HUES64 (cell line): ENCODE results near the gene BDP1.
A peak's percentile ranks its signal among the peaks of the same experiment; 100 is the strongest.
"Not testable (repeated sequence)": the region's sequence is repeated elsewhere in the genome, so short reads cannot be mapped to it uniquely, and the experiment has no call there.

Experiments used
- H3K27ac ChIP-seq: 2 replicates; pipeline ENCODE4 v1.7.0; 2013; ENCODE audit warnings: low read depth, low read length, inconsistent platforms
- H3K27me3 ChIP-seq: 2 replicates; pipeline ENCODE4 v1.6.1; 2013; ENCODE audit warnings: mild to moderate bottlenecking, low read length; ENCODE audit not compliant: insufficient read depth
- H3K36me3 ChIP-seq: 2 replicates; pipeline ENCODE4 v1.6.1; 2013; ENCODE audit warnings: mild to moderate bottlenecking, low read length; ENCODE audit not compliant: insufficient read depth
- H3K4me1 ChIP-seq: 2 replicates; pipeline ENCODE4 v1.6.1; 2013; ENCODE audit warnings: mild to moderate bottlenecking, low read length, moderate library complexity; ENCODE audit not compliant: insufficient read depth
- H3K4me3 ChIP-seq: 2 replicates; pipeline ENCODE4 v1.5.1; 2013; ENCODE audit warnings: mild to moderate bottlenecking, low read length, moderate library complexity
- H3K9ac ChIP-seq: 2 replicates; pipeline ENCODE4 v1.6.1; 2013; ENCODE audit warnings: mild to moderate bottlenecking, low read depth, low read length
- H3K9me3 ChIP-seq: 2 replicates; pipeline ENCODE4 v1.6.1; 2013; ENCODE audit warnings: low read depth, low read length; ENCODE audit not compliant: insufficient read depth
- WGBS: fragments of 150-250, 120-280 bp; methylation state at CpG from one replicate; pipeline ENCODE4 v1.1.7; 2013; ENCODE audit warnings: missing lambda C conversion rate; 5-methylcytosine and 5-hydroxymethylcytosine counted together

The BDP1 gene

DNA sequence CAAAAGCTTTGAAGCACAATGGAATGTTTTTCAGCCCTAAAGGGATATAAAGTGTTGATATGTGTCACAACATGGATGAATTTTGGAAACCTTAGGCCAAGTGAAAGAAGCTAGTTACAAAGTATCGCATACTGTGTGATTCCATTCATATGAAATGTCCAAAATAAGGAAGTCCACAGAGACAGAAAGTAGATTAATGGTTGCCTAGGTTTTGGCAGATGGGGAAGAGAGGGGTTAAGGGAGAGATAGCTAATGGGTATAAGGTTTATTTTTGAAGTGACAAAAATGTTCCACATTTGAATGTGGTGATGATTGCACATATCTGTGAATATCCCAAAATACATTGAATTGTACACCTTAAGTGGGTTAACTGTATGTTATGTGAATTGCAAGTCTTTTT is 74.2 kb downstream of the BDP1 start:
- WGBS, result 100% methylated on average over 1 of the region's 1 CpG
- no peak overlapping the region for H3K9ac ChIP-seq
- H3K4me3 ChIP-seq, result no peak overlapping the region
- peaks cover 53% of the 10 kb centered on the region for H3K36me3 ChIP-seq
- H3K27me3 ChIP-seq, result no peaks in the 10 kb centered on the region
- H3K27ac ChIP-seq, result no peak overlapping the region
- no peaks in the 10 kb centered on the region for H3K9me3 ChIP-seq
- no peaks in the 10 kb centered on the region for H3K4me1 ChIP-seq

DNA sequence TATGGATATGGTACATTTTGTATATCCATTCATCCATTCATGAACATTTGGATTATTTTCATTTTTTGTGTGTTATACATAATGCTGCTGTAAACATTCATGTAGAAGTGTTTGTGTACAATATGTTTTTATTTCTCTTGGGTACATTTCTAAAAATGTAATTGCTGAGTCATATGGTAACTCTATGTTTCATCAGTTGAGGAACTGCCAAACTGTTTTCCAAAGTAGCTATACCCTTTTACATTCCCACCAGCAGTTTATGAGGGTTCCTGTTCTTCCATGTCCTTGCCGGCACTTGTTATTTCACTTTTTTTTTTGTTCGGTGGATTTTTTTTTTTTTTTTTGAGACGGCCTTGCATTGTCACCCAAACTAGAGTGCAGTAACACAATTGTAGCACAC is 77.7 kb downstream of the BDP1 start:
- Histone ChIP-seq H3K4me3 (no peak overlapping the region), H3K27ac (no peak overlapping the region), H3K9ac (no peak overlapping the region), H3K4me1 (no peaks in the 10 kb centered on the region), H3K27me3 (no peaks in the 10 kb centered on the region), H3K36me3 (peaks cover 68% of the 10 kb centered on the region), H3K9me3 (no peaks in the 10 kb centered on the region)
- WGBS, result 96% methylated on average over 3 of the region's 3 CpGs

DNA sequence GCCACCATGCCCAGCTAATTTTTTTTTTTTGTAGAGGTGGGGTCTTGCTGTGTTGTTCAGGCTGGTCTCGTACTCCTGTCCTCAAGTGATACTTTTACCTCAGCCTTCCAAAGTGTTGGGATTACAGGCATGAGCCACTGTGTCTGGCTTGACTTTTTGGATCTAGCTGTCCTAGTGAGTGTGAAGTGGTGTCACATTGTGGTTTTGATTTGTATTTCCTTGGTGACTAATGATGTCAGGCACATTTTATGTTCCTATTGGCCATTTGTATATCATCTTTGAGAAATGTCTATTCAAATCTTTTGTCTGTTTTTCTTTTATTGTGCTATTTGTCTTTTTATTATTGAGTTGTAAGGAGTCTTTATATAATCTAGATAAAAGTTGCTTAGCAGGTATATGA is 78.2 kb downstream of the BDP1 start:
- Histone ChIP-seq H3K4me1 (no peaks in the 10 kb centered on the region), H3K27me3 (no peaks in the 10 kb centered on the region), H3K27ac (no peak overlapping the region), H3K36me3 (peaks cover 69% of the 10 kb centered on the region), H3K9ac (no peak overlapping the region), H3K4me3 (no peak overlapping the region), H3K9me3 (no peaks in the 10 kb centered on the region)
- WGBS, result 92% methylated on average over 1 of the region's 1 CpG

DNA sequence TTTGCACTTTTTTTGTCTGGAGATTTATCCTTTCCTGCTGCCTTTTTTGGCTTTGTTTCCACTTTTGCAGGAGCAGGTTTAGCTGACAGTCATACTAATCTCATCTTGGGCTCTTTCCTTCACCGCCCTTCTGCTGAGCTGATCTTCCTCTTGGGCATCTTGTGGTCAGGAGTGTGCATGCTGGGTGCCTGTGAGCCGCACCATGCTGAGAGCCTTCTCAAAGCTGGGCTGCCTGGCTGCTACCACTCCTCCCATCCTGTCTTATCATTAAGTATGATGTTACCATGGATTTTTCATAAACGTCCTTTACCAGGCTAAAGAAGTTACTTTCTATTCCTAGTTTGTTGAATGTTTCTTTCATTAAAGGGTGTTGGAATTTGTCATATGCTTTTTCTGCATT is 82.2 kb downstream of the BDP1 start:
- WGBS, result 96% methylated on average over 2 of the region's 3 CpGs
- H3K4me3 ChIP-seq, result no peak overlapping the region
- H3K27me3 ChIP-seq, result no peaks in the 10 kb centered on the region
- H3K9ac ChIP-seq, result no peak overlapping the region
- H3K36me3 ChIP-seq, result peaks cover 90% of the 10 kb centered on the region
- H3K27ac ChIP-seq, result peak overlapping the region; percentile 6; the same call in 1 of the 2 replicates
- no peaks in the 10 kb centered on the region for H3K9me3 ChIP-seq
- no peaks in the 10 kb centered on the region for H3K4me1 ChIP-seq

DNA sequence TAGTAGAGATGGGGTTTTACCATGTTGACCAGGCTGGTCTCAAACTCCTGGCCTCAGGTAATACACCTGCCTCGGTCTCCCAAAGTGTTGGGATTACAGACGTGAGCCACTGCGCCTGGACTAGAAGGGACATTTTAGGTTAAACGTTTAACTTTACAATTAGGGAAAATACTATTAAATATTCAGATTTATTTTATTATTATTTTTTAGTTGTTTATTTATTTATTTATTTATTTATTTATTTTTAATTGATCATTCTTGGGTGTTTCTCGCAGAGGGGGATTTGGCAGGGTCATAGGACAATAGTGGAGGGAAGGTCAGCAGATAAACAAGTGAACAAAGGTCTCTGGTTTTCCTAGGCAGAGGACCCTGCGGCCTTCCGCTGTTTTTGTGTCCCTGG is 95.4 kb downstream of the BDP1 start:
- H3K4me1 ChIP-seq, H3K4me3 ChIP-seq, H3K27ac ChIP-seq, H3K9me3 ChIP-seq, H3K9ac ChIP-seq, H3K27me3 ChIP-seq: not testable (repeated sequence)
- WGBS, result 99% methylated on average over 6 of the region's 7 CpGs
- H3K36me3 ChIP-seq, result peaks cover 83% of the 10 kb centered on the region

DNA sequence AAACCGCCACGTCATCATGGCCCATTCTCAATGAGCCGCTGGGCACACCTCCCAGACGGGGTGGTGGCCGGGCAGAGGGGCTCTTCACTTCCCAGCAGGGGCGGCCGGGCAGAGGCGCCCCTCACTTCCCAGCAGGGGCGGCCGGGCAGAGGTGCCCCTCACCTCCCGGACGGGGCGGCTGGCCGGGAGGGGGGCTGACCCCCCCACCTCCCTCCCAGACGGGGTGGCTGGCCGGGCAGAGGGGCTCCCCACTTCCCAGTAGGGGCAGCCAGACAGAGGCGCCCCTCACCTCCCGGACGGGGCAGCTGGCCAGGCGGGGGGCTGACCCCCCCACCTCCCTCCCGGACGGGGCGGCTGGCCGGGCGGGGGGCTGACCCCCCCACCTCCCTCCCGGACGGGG is 96.1 kb downstream of the BDP1 start:
- 95% methylated on average over 16 of the region's 27 CpGs for WGBS
- H3K4me3 ChIP-seq, H3K27ac ChIP-seq, H3K4me1 ChIP-seq, H3K27me3 ChIP-seq, H3K9me3 ChIP-seq, H3K9ac ChIP-seq: not testable (repeated sequence)
- H3K36me3 ChIP-seq, result peaks cover 83% of the 10 kb centered on the region

DNA sequence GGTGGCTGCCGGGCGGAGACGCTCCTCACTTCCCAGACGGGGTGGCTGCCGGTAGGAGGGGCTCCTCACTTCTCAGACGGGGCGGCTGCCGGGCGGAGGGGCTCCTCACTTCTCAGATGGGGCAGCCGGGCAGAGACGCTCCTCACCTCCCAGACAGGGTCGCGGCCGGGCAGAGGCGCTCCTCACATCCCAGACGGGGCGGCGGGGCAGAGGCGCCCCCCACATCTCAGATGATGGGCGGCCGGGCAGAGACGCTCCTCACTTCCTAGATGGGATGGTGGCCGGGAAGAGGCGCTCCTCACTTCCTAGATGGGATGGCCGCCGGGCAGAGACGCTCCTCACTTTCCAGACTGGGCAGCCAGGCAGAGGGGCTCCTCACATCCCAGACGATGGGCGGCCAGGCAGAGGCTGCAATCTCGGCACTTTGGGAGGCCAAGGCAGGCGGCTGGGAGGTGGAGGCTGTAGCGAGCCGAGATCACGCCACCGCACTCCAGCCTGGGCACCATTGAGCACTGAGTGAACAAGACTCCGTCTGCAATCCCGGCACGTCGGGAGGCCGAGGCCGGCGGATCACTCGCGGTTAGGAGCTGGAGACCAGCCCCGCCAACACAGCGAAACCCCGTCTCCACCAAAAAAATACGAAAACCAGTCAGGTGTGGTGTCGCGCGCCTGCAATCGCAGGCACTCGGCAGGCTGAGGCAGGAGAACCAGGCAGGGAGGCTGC is 96.7 kb downstream of the BDP1 start:
- H3K36me3 ChIP-seq, result peaks cover 85% of the 10 kb centered on the region
- WGBS, result 95% methylated on average over 47 of the region's 53 CpGs
- H3K27ac ChIP-seq, H3K9ac ChIP-seq, H3K9me3 ChIP-seq, H3K4me3 ChIP-seq, H3K27me3 ChIP-seq, H3K4me1 ChIP-seq: not testable (repeated sequence)

DNA sequence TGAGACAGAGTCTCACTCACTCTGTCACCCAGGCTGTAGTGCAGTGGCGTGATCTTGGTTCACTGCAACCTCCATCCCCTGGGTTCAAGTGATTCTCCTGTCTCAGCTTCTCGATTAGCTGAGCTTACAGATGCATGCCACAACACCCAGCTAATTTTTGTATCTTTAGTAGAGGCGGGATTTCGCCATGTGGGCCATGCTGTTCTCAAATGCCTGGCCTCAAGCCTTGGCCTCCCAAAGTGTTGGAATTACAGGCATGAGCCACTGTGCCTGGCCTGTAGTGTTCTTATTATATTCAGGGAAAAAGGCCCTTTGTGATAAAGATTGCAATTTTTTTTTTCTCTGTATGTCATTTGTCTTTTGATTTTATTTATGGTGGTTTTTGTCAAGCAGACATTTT is 107.7 kb downstream of the BDP1 start:
- H3K9ac ChIP-seq, result no peak overlapping the region
- WGBS, result 94% methylated on average over 4 of the region's 4 CpGs
- H3K4me3 ChIP-seq, result no peak overlapping the region
- H3K9me3 ChIP-seq, result no peaks in the 10 kb centered on the region
- H3K4me1 ChIP-seq, result no peaks in the 10 kb centered on the region
- peaks cover 92% of the 10 kb centered on the region for H3K36me3 ChIP-seq
- no peaks in the 10 kb centered on the region for H3K27me3 ChIP-seq
- H3K27ac ChIP-seq, result no peak overlapping the region

DNA sequence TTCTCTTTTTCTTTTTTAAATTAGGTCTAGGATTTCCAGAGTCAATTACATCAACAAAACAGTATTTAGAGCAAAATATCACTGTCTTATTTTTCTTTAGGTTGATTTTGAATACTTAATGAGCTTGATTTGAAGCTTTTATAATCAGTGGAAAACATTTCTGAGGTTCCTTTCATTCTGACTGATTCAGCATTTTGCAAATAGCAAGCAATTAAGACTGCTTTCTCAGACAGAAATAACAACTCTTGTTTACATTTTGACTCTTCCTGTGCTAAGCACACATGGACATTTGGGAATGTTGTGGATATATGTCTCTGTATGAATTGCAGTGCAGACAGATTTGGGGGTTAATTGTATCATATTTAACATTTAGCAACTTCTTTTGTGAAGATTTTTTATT is 109.4 kb downstream of the BDP1 start:
- Histone ChIP-seq H3K4me3 (no peak overlapping the region), H3K27me3 (no peaks in the 10 kb centered on the region), H3K27ac (no peak overlapping the region), H3K36me3 (peaks cover 82% of the 10 kb centered on the region), H3K9ac (no peak overlapping the region), H3K4me1 (no peaks in the 10 kb centered on the region), H3K9me3 (no peaks in the 10 kb centered on the region)

DNA sequence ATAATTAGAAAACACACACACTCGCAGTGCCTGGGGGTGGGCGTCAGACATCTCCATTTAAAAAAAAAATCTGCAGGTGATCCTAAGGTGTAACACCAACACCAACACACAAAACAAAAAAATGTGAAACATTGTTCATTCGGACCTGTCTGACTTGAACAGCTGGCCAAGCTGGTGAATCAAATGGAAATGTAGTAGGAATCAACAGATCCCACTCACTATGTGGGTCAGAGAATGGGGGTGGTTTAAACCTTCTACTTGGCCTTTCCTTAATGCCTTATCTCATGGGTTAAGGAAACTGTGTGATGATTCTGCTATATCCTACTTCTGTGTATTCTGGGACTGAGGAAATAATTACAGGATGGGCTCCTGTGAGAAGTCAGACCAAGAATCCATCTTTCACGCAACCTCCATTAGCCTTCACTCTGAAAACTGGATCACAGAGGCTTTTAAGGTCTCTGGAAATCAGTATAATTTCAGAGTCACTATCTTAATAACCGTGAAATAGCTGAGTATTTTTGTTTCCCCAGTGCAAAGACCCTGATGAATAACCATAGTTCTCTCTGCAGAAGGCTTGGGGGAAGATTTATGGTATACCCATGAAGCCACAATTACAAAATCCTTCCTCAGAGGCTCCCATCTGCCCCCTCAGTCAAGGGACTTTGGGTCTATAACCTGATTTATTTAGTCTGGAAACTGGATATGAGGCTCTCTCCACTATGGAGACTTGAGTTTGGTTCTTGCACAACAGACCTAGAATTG is 114.5 kb downstream of the BDP1 start:
- H3K4me1 ChIP-seq, result no peaks in the 10 kb centered on the region
- H3K27me3 ChIP-seq, result no peaks in the 10 kb centered on the region
- WGBS, result 95% methylated on average over 5 of the region's 5 CpGs
- H3K27ac ChIP-seq, result no peak overlapping the region
- no peak overlapping the region for H3K9ac ChIP-seq
- peaks cover 34% of the 10 kb centered on the region for H3K36me3 ChIP-seq
- no peaks in the 10 kb centered on the region for H3K9me3 ChIP-seq
- H3K4me3 ChIP-seq, result no peak overlapping the region

DNA sequence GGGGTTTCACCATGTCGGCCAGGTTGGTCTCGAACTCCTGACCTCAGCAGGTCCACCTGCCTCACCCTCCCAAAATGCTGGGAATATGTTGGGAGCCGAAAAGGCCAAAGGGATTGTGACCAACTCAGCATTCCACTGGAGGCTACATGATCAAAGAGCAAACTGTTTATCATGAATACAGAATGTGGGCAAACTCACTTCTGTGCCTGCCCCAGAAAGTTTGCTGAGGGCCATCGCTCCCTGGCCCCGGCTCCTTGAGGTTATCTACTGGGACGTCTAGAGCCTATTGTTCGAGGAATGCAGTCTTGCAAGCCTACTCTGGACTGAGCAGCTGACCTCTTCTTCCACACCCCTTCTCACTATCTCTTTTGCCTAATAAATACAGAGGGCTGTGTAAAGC is 116.4 kb downstream of the BDP1 start:
- WGBS, result 89% methylated on average over 7 of the region's 7 CpGs
- peaks cover 16% of the 10 kb centered on the region for H3K36me3 ChIP-seq
- not testable (repeated sequence) for H3K9ac ChIP-seq, H3K27me3 ChIP-seq, H3K4me3 ChIP-seq, H3K9me3 ChIP-seq, H3K4me1 ChIP-seq, H3K27ac ChIP-seq
